HUES48 (cell line): ENCODE measurements around the gene OR5AN1.
"Not testable (repeated sequence)": the region's sequence is repeated elsewhere in the genome, so short reads cannot be mapped to it uniquely, and the experiment has no call there.

Experiments
- H3K27ac ChIP-seq: one replicate; pipeline ENCODE4 v1.7.0; 2013; ENCODE audit warnings: low read depth, low read length, inconsistent platforms
- H3K27me3 ChIP-seq: 2 replicates; pipeline ENCODE4 v1.6.1; 2013; ENCODE audit warnings: mild to moderate bottlenecking, low read length; ENCODE audit not compliant: control insufficient read depth, insufficient read depth
- H3K36me3 ChIP-seq: 2 replicates; pipeline ENCODE4 v1.6.1; 2013; ENCODE audit warnings: low read length; ENCODE audit not compliant: control insufficient read depth, insufficient read depth
- H3K4me1 ChIP-seq: 2 replicates; pipeline ENCODE4 v1.6.1; 2013; ENCODE audit warnings: mild to moderate bottlenecking, low read length; ENCODE audit not compliant: control insufficient read depth, insufficient read depth
- H3K4me3 ChIP-seq: 2 replicates; pipeline ENCODE4 v1.5.1; 2013; ENCODE audit warnings: mild to moderate bottlenecking, low read depth, low read length
- H3K9ac ChIP-seq: 2 replicates; pipeline ENCODE4 v1.6.1; 2013; ENCODE audit warnings: mild to moderate bottlenecking, low read depth, low read length, moderate library complexity
- H3K9me3 ChIP-seq: 2 replicates; pipeline ENCODE4 v1.6.1; 2013; ENCODE audit warnings: low read length; ENCODE audit not compliant: control insufficient read depth, insufficient read depth

Gene OR5AN1

DNA sequence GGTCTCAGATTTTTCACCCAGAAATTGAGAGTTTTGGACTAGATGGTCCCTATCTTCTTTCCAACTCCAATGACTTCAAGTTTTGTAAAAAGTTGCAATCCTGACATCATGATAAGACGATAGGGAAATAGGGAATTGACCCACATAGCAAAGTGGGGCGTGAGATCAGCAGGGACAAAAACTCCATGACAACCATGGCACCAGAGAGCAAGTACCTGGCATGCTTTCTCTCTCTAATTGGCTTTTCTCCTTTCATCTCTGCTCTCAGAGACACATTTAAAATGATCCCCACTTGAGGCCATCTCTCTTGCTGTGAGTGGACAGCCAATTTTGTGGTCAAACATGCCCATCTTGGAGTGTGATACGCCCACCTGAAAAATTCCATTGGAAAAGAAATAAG is at the start of gene OR5AN1:
Gene OR5AN1, plus strand, starts transcription at position 301 of the 400 bp plus-strand sequence. CDS start 5,564 bp downstream, outside the sequence.
- Histone ChIP-seq H3K27me3 (no peaks in the 10 kb centered on the region), H3K9ac (no peak within 1 kb of the TSS), H3K36me3 (no peaks in the 10 kb centered on the region), H3K9me3 (peaks cover 41% of the 10 kb centered on the region), H3K4me1 (no peaks in the 10 kb centered on the region), H3K27ac (no peak within 1 kb of the TSS), H3K4me3 (no peak within 1 kb of the TSS)

GRCh38 chr11:59335001-59335400 is 23.7 kb upstream of the OR5AN1 start:
- Histone ChIP-seq H3K9me3 (peaks cover 49% of the 10 kb centered on the region), H3K4me1 (no peaks in the 10 kb centered on the region), H3K27ac (no peak overlapping the region), H3K27me3 (no peaks in the 10 kb centered on the region), H3K36me3 (no peaks in the 10 kb centered on the region), H3K4me3 (no peak overlapping the region), H3K9ac (no peak overlapping the region)

DNA sequence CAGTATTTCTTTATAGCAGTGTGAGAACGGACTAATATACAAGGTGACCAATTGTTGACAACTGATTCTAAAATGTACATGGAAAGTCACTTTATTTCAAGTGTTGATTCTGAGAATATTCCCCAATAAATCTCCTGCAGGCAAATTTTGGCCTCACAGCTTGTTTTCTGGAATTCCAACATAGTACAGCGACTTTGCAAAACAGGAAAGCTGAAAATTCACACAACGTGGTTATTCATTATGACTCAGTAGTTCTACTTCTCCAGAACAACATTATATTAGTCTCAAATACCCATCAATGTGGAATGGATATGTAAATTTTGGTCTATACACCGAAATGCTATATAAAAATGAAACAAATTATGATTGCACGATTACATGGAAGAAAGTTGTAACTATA is 22.5 kb upstream of the OR5AN1 start:
- H3K27ac ChIP-seq: no peak overlapping the region
- peaks cover 50% of the 10 kb centered on the region for H3K9me3 ChIP-seq
- no peaks in the 10 kb centered on the region for H3K36me3 ChIP-seq
- H3K4me1 ChIP-seq: no peaks in the 10 kb centered on the region
- H3K27me3 ChIP-seq: no peaks in the 10 kb centered on the region
- no peak overlapping the region for H3K9ac ChIP-seq
- no peak overlapping the region for H3K4me3 ChIP-seq

DNA sequence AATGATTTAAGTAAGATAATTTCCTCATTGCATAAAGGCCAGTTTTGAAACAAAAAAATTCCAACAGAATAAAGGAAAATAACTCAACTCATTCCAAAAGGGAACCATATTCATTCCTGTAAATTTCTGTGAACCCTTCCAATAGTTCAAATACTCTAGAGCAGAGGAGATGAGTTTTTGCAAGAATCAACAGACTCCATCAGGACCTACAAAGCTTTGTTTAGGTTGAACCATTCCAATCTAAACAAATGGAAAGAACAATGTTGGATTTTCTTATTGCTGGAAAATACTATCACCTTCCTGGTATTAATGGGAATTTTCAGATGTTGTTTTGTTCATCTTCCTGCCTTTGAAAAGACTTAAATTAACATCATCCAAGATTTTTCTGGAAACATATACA is 21.8 kb upstream of the OR5AN1 start:
- H3K36me3 ChIP-seq: no peaks in the 10 kb centered on the region
- no peak overlapping the region for H3K27ac ChIP-seq

DNA sequence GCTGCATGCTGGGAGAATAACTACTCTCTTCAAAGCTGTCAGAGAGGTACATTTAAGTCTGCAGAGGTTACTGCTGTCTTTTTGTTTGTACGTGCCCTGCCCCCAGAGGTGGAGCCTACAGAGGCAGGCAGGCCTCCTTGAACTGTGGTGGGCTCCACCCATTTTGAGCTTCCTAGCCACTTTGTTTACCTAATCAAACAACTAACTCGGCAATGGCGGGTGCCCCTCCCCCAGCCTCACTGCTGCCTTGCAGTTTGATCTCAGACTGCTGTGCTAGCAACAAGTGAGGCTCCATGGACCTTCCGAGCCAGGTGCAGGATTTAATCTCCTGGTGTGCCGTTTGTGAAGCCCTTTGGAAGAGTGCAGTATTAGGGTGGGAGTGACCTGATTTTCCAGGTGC is 9.0 kb upstream of the OR5AN1 start:
- not testable (repeated sequence) for H3K27ac ChIP-seq, H3K36me3 ChIP-seq, H3K9ac ChIP-seq, H3K27me3 ChIP-seq, H3K4me1 ChIP-seq, H3K4me3 ChIP-seq
- H3K9me3 ChIP-seq: peaks cover 48% of the 10 kb centered on the region

More for the DNA sequence above, 21.8 kb upstream of the OR5AN1 start:
- Histone ChIP-seq H3K4me1 (no peaks in the 10 kb centered on the region), H3K9me3 (peaks cover 49% of the 10 kb centered on the region), H3K4me3 (no peak overlapping the region), H3K9ac (no peak overlapping the region), H3K27me3 (no peaks in the 10 kb centered on the region)

DNA sequence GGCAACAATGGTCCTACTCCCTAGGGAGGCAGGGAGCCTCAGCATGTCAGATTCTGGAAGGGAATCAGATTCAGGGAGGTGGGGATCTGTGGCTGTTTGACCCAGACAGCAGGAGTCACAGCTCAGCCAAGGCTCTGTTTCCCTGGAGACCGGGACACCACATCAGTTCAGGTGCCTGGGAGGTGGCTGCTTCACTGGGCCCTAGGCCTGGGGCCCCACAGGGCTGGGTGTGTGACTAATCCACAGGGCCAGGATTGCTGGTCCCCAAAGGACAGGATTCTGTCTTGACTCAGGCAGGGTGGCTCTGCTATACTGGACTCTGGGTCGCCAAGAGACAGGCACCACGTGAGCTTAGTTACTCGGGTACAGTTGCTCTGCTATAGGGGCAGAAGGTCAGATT is 3.5 kb upstream of the OR5AN1 start:
- H3K27me3 ChIP-seq: no peaks in the 10 kb centered on the region
- peaks cover 68% of the 10 kb centered on the region for H3K9me3 ChIP-seq
- H3K27ac ChIP-seq: no peak overlapping the region
- no peaks in the 10 kb centered on the region for H3K4me1 ChIP-seq
- H3K4me3 ChIP-seq: no peak overlapping the region
- no peak overlapping the region for H3K9ac ChIP-seq
- no peaks in the 10 kb centered on the region for H3K36me3 ChIP-seq

- H3K36me3 ChIP-seq: no peaks in the 10 kb centered on the region
- H3K27me3 ChIP-seq: no peaks in the 10 kb centered on the region
- H3K9ac ChIP-seq: no peak overlapping the region
- H3K27ac ChIP-seq: no peak overlapping the region
- no peaks in the 10 kb centered on the region for H3K4me1 ChIP-seq
- peaks cover 55% of the 10 kb centered on the region for H3K9me3 ChIP-seq
- H3K4me3 ChIP-seq: no peak overlapping the region
Measured at GRCh38 chr11:59356561-59356960, 2.1 kb upstream of the OR5AN1 start.

DNA sequence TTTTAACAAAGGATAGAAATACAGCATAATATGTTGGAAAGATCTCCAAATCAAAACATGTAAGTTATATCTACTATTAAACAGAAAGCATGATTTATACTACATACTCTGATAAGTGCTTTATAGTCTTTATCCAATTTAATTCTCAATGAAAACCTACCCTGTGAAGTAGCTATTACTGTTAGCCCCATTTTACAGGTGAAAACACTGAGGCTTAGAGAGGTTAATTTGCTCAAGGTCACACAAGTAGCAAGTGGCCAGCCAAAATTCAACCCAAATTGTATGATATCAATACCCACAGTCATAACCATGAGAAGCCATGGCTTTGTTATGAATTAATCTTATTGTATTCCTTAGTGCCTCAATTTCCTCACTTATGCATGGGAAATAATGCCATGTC is 675 bp upstream of the OR5AN1 start:
- H3K27ac ChIP-seq: no peak overlapping the region

DNA sequence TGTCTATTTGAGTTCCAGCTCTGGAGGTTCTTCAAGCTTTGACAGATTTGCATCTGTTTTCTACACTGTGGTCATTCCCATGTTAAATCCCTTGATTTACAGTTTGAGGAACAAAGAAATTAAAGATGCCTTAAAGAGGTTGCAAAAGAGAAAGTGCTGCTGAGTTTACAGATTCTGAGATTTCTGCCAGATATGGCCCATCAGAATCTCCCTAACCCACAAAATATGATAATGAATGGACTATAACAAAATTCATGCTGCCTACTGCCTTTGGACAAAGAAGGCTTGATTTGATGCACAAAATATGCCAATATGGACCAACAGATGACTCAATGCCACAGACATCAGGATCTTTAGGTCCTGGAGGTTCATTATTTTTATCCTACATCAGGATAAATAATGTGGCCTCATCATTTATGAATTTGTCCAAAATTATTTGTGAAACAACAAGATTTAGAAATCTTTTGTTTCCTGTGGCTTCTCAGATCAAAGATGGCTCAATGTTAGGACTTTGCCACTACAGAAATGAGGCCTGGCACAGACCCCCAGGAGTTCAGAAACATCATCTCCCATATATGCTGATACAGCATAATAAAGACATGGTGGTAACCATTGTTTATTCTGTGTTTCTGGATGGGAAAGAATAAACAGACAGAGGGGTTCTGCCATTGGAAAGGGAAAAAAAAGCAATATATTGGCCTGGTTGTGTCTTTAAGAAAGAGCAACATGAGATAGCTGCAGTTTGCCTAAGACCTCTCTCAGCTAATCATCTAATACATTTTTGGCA is 6.7 kb downstream of the OR5AN1 start:
- H3K27ac ChIP-seq: no peak overlapping the region
- H3K27me3 ChIP-seq: no peaks in the 10 kb centered on the region

More for the DNA sequence above, 675 bp upstream of the OR5AN1 start:
- Histone ChIP-seq H3K4me1 (no peaks in the 10 kb centered on the region), H3K4me3 (no peak overlapping the region), H3K27me3 (no peaks in the 10 kb centered on the region), H3K9ac (no peak overlapping the region), H3K36me3 (no peaks in the 10 kb centered on the region), H3K9me3 (peaks cover 46% of the 10 kb centered on the region)

GRCh38 chr11:59368238-59369022 is 9.7 kb downstream of the OR5AN1 start:
- H3K36me3 ChIP-seq: no peaks in the 10 kb centered on the region
- no peak overlapping the region for H3K9ac ChIP-seq
- no peak overlapping the region for H3K4me3 ChIP-seq
- no peaks in the 10 kb centered on the region for H3K4me1 ChIP-seq
- no peak overlapping the region for H3K27ac ChIP-seq
- peaks cover 67% of the 10 kb centered on the region for H3K9me3 ChIP-seq
- no peaks in the 10 kb centered on the region for H3K27me3 ChIP-seq

More for the DNA sequence above, 6.7 kb downstream of the OR5AN1 start:
- H3K4me3 ChIP-seq: no peak overlapping the region
- no peak overlapping the region for H3K9ac ChIP-seq
- no peaks in the 10 kb centered on the region for H3K36me3 ChIP-seq
- no peaks in the 10 kb centered on the region for H3K4me1 ChIP-seq
- H3K9me3 ChIP-seq: peaks cover 45% of the 10 kb centered on the region

- not testable (repeated sequence) for H3K27ac ChIP-seq, H3K27me3 ChIP-seq, H3K36me3 ChIP-seq, H3K9ac ChIP-seq, H3K4me1 ChIP-seq, H3K4me3 ChIP-seq
- H3K9me3 ChIP-seq: peaks cover 50% of the 10 kb centered on the region
Measured at GRCh38 chr11:59372324-59372723, 13.6 kb downstream of the OR5AN1 start.
